IMR-90 (cell line): ENCODE measurements around the gene SLPI. TPM values are rescaled to one million over a fixed set of nuclear protein-coding genes. Genes with fewer than 3 reads are reported as not detected.

Experiments
- ATAC-seq: fragments of 200-7000 bp; cut with Tn5 transposase; 2 replicates; pipeline ENCODE4 v1.9.1; 2020; ENCODE audit warnings: low read depth, mild to moderate bottlenecking, moderate library complexity
- BruUV-seq: library from RNA; stranded (reverse); fragments of 400-500 nt; replicated peaks from 2 replicates; lab custom pipeline; 2021; lab: Mats Ljungman, UMichigan
- CTCF ChIA-PET: fragments of 300-600 bp; formaldehyde crosslinking; extraction: SDS; loops from one replicate; lab custom pipeline; 2021; ENCODE audit warnings: antibody characterized with exemption; lab: Yijun Ruan, JAX
- POLR2A ChIA-PET: fragments of 300-600 bp; sonication (Branson Sonifier 250); formaldehyde crosslinking; loops from one replicate; lab custom pipeline; 2022; ENCODE audit warnings: antibody characterized with exemption; ENCODE audit not compliant: unreplicated experiment; lab: Charles Lee
- DNase-seq: peaks from one replicate; pipeline ENCODE4 v3.0.0; 2013
- H2AFZ ChIP-seq: replicated peaks from 2 replicates; pipeline ENCODE3; 2013; ENCODE audit warnings: low read length, mild to moderate bottlenecking; ENCODE audit not compliant: poor library complexity
- H2AK5ac ChIP-seq: 2 replicates; pipeline ENCODE4 v1.6.1; 2013; ENCODE audit warnings: low read depth, low read length, inconsistent platforms
- H2AK9ac ChIP-seq: replicated peaks from 2 replicates; pipeline ENCODE3; 2013; ENCODE audit warnings: mild to moderate bottlenecking, low read depth, low read length, moderate library complexity; ENCODE audit not compliant: poor library complexity
- H2BK120ac ChIP-seq: 2 replicates; pipeline ENCODE4 v1.6.1; 2013; ENCODE audit warnings: low read depth, low read length, inconsistent platforms
- H2BK15ac ChIP-seq: 3 replicates; pipeline ENCODE4 v1.6.1; 2013; ENCODE audit warnings: low read depth, low read length, inconsistent platforms
- H2BK20ac ChIP-seq: 2 replicates; pipeline ENCODE4 v1.6.1; 2013; ENCODE audit warnings: low read depth, mild to moderate bottlenecking, inconsistent platforms, low read length, moderate library complexity
- H2BK5ac ChIP-seq: 2 replicates; pipeline ENCODE4 v1.6.1; 2013; ENCODE audit warnings: mild to moderate bottlenecking, low read depth, low read length, inconsistent platforms; ENCODE audit not compliant: poor library complexity, severe bottlenecking
- H3K14ac ChIP-seq: replicated peaks from 2 replicates; pipeline ENCODE4 v1.6.1; 2013; ENCODE audit warnings: low read depth, low read length, inconsistent platforms
- H3K18ac ChIP-seq: 2 replicates; pipeline ENCODE4 v1.6.1; 2013; ENCODE audit warnings: low read depth, low read length, control low read depth
- H3K23ac ChIP-seq: 2 replicates; pipeline ENCODE4 v1.6.1; 2013; ENCODE audit warnings: low read depth, low read length, inconsistent platforms
- H3K27ac ChIP-seq: 2 replicates; pipeline ENCODE4 v1.5.1; 2013; ENCODE audit warnings: mild to moderate bottlenecking, control low read depth, low read length; ENCODE audit not compliant: insufficient read depth
- H3K27me3 ChIP-seq: 2 replicates; pipeline ENCODE4 v1.6.1; 2013; ENCODE audit warnings: low read length; ENCODE audit not compliant: control insufficient read depth, insufficient read depth
- H3K36me3 ChIP-seq: 2 replicates; pipeline ENCODE4 v1.6.1; 2013; ENCODE audit warnings: low read length, mixed read lengths; ENCODE audit not compliant: control insufficient read depth, insufficient read depth
- H3K4ac ChIP-seq: 2 replicates; pipeline ENCODE4 v1.6.1; 2013; ENCODE audit warnings: low read depth, low read length, inconsistent platforms
- H3K4me1 ChIP-seq: 2 replicates; pipeline ENCODE4 v1.6.1; 2013; ENCODE audit warnings: low read length, mixed read lengths; ENCODE audit not compliant: control insufficient read depth, insufficient read depth
- H3K4me2 ChIP-seq: 2 replicates; pipeline ENCODE4 v1.6.1; 2013; ENCODE audit warnings: low read depth, mild to moderate bottlenecking, control low read depth, low read length, moderate library complexity
- H3K4me3 ChIP-seq: 2 replicates; pipeline ENCODE4 v1.5.1; 2013; ENCODE audit warnings: low read depth, mild to moderate bottlenecking, control low read depth, low read length, moderate library complexity; ENCODE audit not compliant: insufficient read depth
- H3K56ac ChIP-seq: 2 replicates; pipeline ENCODE4 v1.6.1; 2013; ENCODE audit warnings: low read length, inconsistent platforms; ENCODE audit not compliant: insufficient read depth; ENCODE audit errors: extremely low read depth
- H3K79me1 ChIP-seq, 2 experiments: 2 replicates each; pipeline ENCODE4 v1.6.1; 2013; ENCODE audit warnings: low read length in 2 of 2, inconsistent platforms in 1 of 2, low read depth in 1 of 2
- H3K9ac ChIP-seq: 2 replicates; pipeline ENCODE4 v1.6.1; 2013; ENCODE audit warnings: low read depth, low read length, control low read depth
- H3K9me1 ChIP-seq: 2 replicates; pipeline ENCODE4 v1.6.1; 2013; ENCODE audit warnings: low read length, inconsistent platforms; ENCODE audit not compliant: insufficient read depth
- H3K9me3 ChIP-seq: 2 replicates; pipeline ENCODE4 v1.6.1; 2013; ENCODE audit warnings: low read length; ENCODE audit not compliant: control insufficient read depth, insufficient read depth
- H4K20me1 ChIP-seq: 2 replicates; pipeline ENCODE4 v1.6.1; 2013; ENCODE audit warnings: low read length, inconsistent platforms; ENCODE audit not compliant: insufficient read depth
- H4K5ac ChIP-seq: 2 replicates; pipeline ENCODE4 v1.6.1; 2013; ENCODE audit warnings: mild to moderate bottlenecking, low read depth, low read length, control low read depth
- H4K8ac ChIP-seq, 2 experiments: 2 replicates each; pipeline ENCODE4 v1.6.1; 2013; ENCODE audit warnings: low read depth in 2 of 2, low read length in 2 of 2, control low read depth in 1 of 2, inconsistent platforms in 1 of 2
- H4K91ac ChIP-seq: 2 replicates; pipeline ENCODE4 v1.6.1; 2013; ENCODE audit warnings: low read depth, low read length, inconsistent platforms; ENCODE audit not compliant: insufficient read depth
- CEBPB ChIP-seq: IDR thresholded peaks from 2 replicates; pipeline ENCODE4 v1.6.1; 2012; ENCODE audit warnings: low read depth, low read length, improper control_type of control experiment
- CHD1 ChIP-seq: IDR thresholded peaks from 2 replicates; pipeline ENCODE4 v1.6.1; 2012; ENCODE audit warnings: low read depth, low read length, improper control_type of control experiment
- CTCF ChIP-seq: conservative IDR thresholded peaks from 2 replicates; pipeline ENCODE4 v1.5.1; 2012; ENCODE audit warnings: mild to moderate bottlenecking, low read depth, low read length, improper control_type of control experiment
- MAFK ChIP-seq: IDR thresholded peaks from 2 replicates; pipeline ENCODE4 v1.6.1; 2012; ENCODE audit warnings: low read depth, low read length, improper control_type of control experiment
- MXI1 ChIP-seq: IDR thresholded peaks from 2 replicates; pipeline ENCODE4 v1.6.1; 2012; ENCODE audit warnings: low read depth, mild to moderate bottlenecking, low read length, moderate library complexity, borderline replicate concordance
- NFE2L2 ChIP-seq: fragments of 150-350 bp; IDR thresholded peaks from 2 replicates; pipeline ENCODE4 v1.6.1; 2016; ENCODE audit warnings: low read depth, mild to moderate bottlenecking, low read length
- POLR2A ChIP-seq: IDR thresholded peaks from 2 replicates; pipeline ENCODE4 v1.6.1; 2012; ENCODE audit warnings: mild to moderate bottlenecking, low read depth, low read length
- RAD21 ChIP-seq: IDR thresholded peaks from 2 replicates; pipeline ENCODE4 v1.6.1; 2012; ENCODE audit warnings: low read length, improper control_type of control experiment
- WGBS, 2 experiments: methylation state at CpG; one replicate each; pipeline versions ENCODE4 v1.1.5 to v1.1.7; 2013; ENCODE audit warnings: missing lambda C conversion rate in 2 of 2; ENCODE audit not compliant: insufficient read length in 1 of 2; ENCODE audit errors: extremely low coverage in 2 of 2; 5-methylcytosine and 5-hydroxymethylcytosine counted together
- dilution Hi-C: fragments of 300-500 bp; cut with HindIII; formaldehyde crosslinking; loops from one replicate; pipeline ENCODE4 v1.14.3; 2018; ENCODE audit warnings: low sequenced_read_pairs; ENCODE audit not compliant: unreplicated experiment
- in situ Hi-C: fragments of 300-500 bp; cut with MboI; formaldehyde crosslinking; loops from 3 replicates; pipeline ENCODE4 v1.14.3; 2019; ENCODE audit warnings: low sequenced_read_pairs, inconsistent platforms, mixed read lengths
- intact Hi-C: fragments of 100-400 bp; cut with micrococcal nuclease; formaldehyde crosslinking; loops from 2 replicates; pipeline ENCODE4 v1.10.0; 2022
- polyA plus RNA-seq, 3 experiments: library from polyadenylated mRNA; depleted of rRNA; stranded (reverse); fragments of >200 nt; gene quantifications; 2 replicates each; pipeline ENCODE4 v1.2.3, GENCODE V29; 2012; ENCODE audit warnings: low replicate concordance in 1 of 3
- total RNA-seq: library from RNA; depleted of rRNA; stranded (reverse); fragments of >200 nt; gene quantifications from 2 replicates; pipeline ENCODE4 v1.2.3, GENCODE V29; 2012
- TF ChIP-seq, protein P1 (sequence below): fragments of 150-350 bp; IDR thresholded peaks from 2 replicates; pipeline ENCODE4 v1.6.1; 2017; ENCODE audit warnings: mild to moderate bottlenecking, antibody characterized with exemption, low read length, low read depth

Gene SLPI
- total and polyA plus RNA-seq, 2 of the 4 experiments (the other 2 are of a cell fraction) = not detected

- no peaks in the 10 kb centered on the region for H3K79me1 ChIP-seq
- no peak overlapping the region for H2BK20ac ChIP-seq
- no peak overlapping the region for H2BK120ac ChIP-seq
- no peak overlapping the region for H3K18ac ChIP-seq
- WGBS, 2 experiments = no CpG with 5 or more reads among the region's 2 CpGs
- no peak overlapping the region for H4K8ac ChIP-seq
- no peak for DNase-seq
- H2BK5ac ChIP-seq = no peak overlapping the region
- H2AK5ac ChIP-seq = no peak overlapping the region
- TF ChIP-seq CHD1 (no peak), RAD21 (no peak), MAFK (no peak), CEBPB (no peak), POLR2A (no peak), MXI1 (no peak), NFE2L2 (no peak), CTCF (no peak)
- TF ChIP-seq, protein P1, sequence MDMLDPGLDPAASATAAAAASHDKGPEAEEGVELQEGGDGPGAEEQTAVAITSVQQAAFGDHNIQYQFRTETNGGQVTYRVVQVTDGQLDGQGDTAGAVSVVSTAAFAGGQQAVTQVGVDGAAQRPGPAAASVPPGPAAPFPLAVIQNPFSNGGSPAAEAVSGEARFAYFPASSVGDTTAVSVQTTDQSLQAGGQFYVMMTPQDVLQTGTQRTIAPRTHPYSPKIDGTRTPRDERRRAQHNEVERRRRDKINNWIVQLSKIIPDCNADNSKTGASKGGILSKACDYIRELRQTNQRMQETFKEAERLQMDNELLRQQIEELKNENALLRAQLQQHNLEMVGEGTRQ = no peak
- no peak overlapping the region for H3K14ac ChIP-seq
- no peaks in the 10 kb centered on the region for H4K20me1 ChIP-seq
- H4K5ac ChIP-seq = no peak overlapping the region
- no peak overlapping the region for H3K4ac ChIP-seq
- dilution Hi-C loops = no loop called here
- intact Hi-C loops = loop anchor here (5.0 kb wide), 1 partner anchor 545 kb away; the partner anchor contains the start of gene KCNK15
- H4K91ac ChIP-seq = no peak overlapping the region
- H3K9ac ChIP-seq = no peak overlapping the region
- no peak overlapping the region for H3K27ac ChIP-seq
- no peak overlapping the region for H2AFZ ChIP-seq
- H2AK9ac ChIP-seq = no peak overlapping the region
- no peak overlapping the region for H2BK15ac ChIP-seq
- H3K27me3 ChIP-seq = peaks cover 23% of the 10 kb centered on the region
- no peaks in the 10 kb centered on the region; the same call in 1 of the 2 replicates for H3K9me3 ChIP-seq
- ATAC-seq = no peak
- no peaks in the 10 kb centered on the region for H3K4me1 ChIP-seq
- no peak overlapping the region for H3K4me2 ChIP-seq
- CTCF ChIA-PET = interaction anchor here (1.4 to 3.1 kb wide), 3 partner anchors 20 to 479 kb away, joined by 5 to 19 read pairs (median 11); no protein-coding TSS in a partner anchor
- POLR2A ChIA-PET = no interaction called here
- in situ Hi-C loops = loop anchor here (25.0 kb wide), 1 partner anchor 180 kb away; the partner anchor contains the start of genes KCNS1, WFDC12 and WFDC5
- H3K36me3 ChIP-seq = no peaks in the 10 kb centered on the region
- H3K9me1 ChIP-seq = no peaks in the 10 kb centered on the region
- H3K56ac ChIP-seq = no peak overlapping the region
- H3K23ac ChIP-seq = no peak overlapping the region
- BruUV-seq = no TSS peak
- H3K4me3 ChIP-seq = no peak overlapping the region
Measured at GRCh38 chr20:45292343-45292742, 38.0 kb upstream of the SLPI start.
